HepG2 (cell line): ENCODE data around the gene CASKIN2. TPM values are rescaled to one million over a fixed set of nuclear protein-coding genes. Genes with fewer than 3 reads are reported as not detected.

ENCODE experiments used
- CCDC6 ChIP-seq: sonication (generic); formaldehyde crosslinking; IDR thresholded peaks from 2 replicates; pipeline ENCODE4 v1.8.1; 2022; ENCODE audit warnings: mild to moderate bottlenecking, missing genetic modification reagents, moderate library complexity
- CHD4 ChIP-seq: fragments of 200-600 bp; sonication (generic); IDR thresholded peaks from 2 replicates; pipeline ENCODE4 v1.7.0; 2017; ENCODE audit warnings: mild to moderate bottlenecking, low read length, borderline replicate concordance
- ETS1 ChIP-seq: sonication (generic); formaldehyde crosslinking; IDR thresholded peaks from 2 replicates; pipeline ENCODE4 v1.4.0; 2020; ENCODE audit warnings: missing genetic modification reagents
- GZF1 ChIP-seq: sonication (generic); formaldehyde crosslinking; IDR thresholded peaks from 2 replicates; pipeline ENCODE4 v1.5.1; 2020; ENCODE audit warnings: mild to moderate bottlenecking, missing genetic modification reagents
- HIC2 ChIP-seq: sonication (generic); formaldehyde crosslinking; IDR thresholded peaks from 2 replicates; pipeline ENCODE4 v1.9.0; 2022; ENCODE audit warnings: low read depth, missing genetic modification reagents
- MAFG ChIP-seq: sonication (generic); formaldehyde crosslinking; IDR thresholded peaks from 2 replicates; pipeline ENCODE4 v1.5.1; 2020; ENCODE audit warnings: mild to moderate bottlenecking, missing genetic modification reagents
- MLLT10 ChIP-seq: sonication (generic); formaldehyde crosslinking; IDR thresholded peaks from 2 replicates; pipeline ENCODE4 v1.4.0; 2020; ENCODE audit warnings: missing genetic modification reagents
- NCOA5 ChIP-seq: sonication (generic); formaldehyde crosslinking; IDR thresholded peaks from 2 replicates; pipeline ENCODE4 v1.4.0; 2020; ENCODE audit warnings: missing genetic modification reagents
- NR2C2 ChIP-seq: sonication (generic); formaldehyde crosslinking; IDR thresholded peaks from 2 replicates; pipeline ENCODE4 v1.4.0; 2020; ENCODE audit warnings: missing genetic modification reagents, mild to moderate bottlenecking, moderate library complexity, borderline replicate concordance
- PAWR ChIP-seq: sonication (generic); formaldehyde crosslinking; IDR thresholded peaks from 2 replicates; pipeline ENCODE4 v1.4.0; 2020; ENCODE audit warnings: missing genetic modification reagents, mild to moderate bottlenecking, borderline replicate concordance
- PAXIP1 ChIP-seq: sonication (generic); formaldehyde crosslinking; conservative IDR thresholded peaks from 2 replicates; pipeline ENCODE4 v1.4.0; 2020; ENCODE audit warnings: mild to moderate bottlenecking, missing genetic modification reagents, moderate library complexity
- PLRG1 ChIP-seq: fragments of 450-650 bp; conservative IDR thresholded peaks from 2 replicates; pipeline ENCODE4 v1.6.1; 2016
- SETDB1 ChIP-seq: sonication (generic); formaldehyde crosslinking; IDR thresholded peaks from 2 replicates; pipeline ENCODE4 v1.5.1; 2020; ENCODE audit warnings: missing genetic modification reagents, mild to moderate bottlenecking, borderline replicate concordance
- SRY ChIP-seq: sonication (generic); formaldehyde crosslinking; IDR thresholded peaks from 2 replicates; pipeline ENCODE4 v1.8.0; 2022; ENCODE audit warnings: mild to moderate bottlenecking, missing genetic modification reagents
- TGIF2 ChIP-seq: IDR thresholded peaks from 2 replicates; pipeline ENCODE4 v1.6.1; 2016; ENCODE audit warnings: control low read depth, missing compliant biosample characterization
- THAP11 ChIP-seq: IDR thresholded peaks from 2 replicates; pipeline ENCODE4 v1.6.1; 2016; ENCODE audit warnings: missing biosample characterization, missing genetic modification reagents
- ZBTB2 ChIP-seq: sonication (generic); formaldehyde crosslinking; IDR thresholded peaks from 2 replicates; pipeline ENCODE4 v1.8.0; 2022; ENCODE audit warnings: low read depth, missing genetic modification reagents
- ZGPAT ChIP-seq: IDR thresholded peaks from 2 replicates; pipeline ENCODE4 v1.6.1; 2016; ENCODE audit warnings: mild to moderate bottlenecking
- ZNF333 ChIP-seq: sonication (generic); formaldehyde crosslinking; IDR thresholded peaks from 2 replicates; pipeline ENCODE4 v1.4.0; 2020; ENCODE audit warnings: mild to moderate bottlenecking, missing genetic modification reagents, borderline replicate concordance
- ZNF558 ChIP-seq: sonication (generic); formaldehyde crosslinking; IDR thresholded peaks from 2 replicates; pipeline ENCODE4 v1.9.0; 2022; ENCODE audit warnings: mild to moderate bottlenecking, missing genetic modification reagents, borderline replicate concordance
- polyA plus RNA-seq, 8 experiments: library from polyadenylated mRNA; depleted of rRNA in 3 of 8; stranded (reverse) in 7 of 8; unstranded in 1 of 8; fragments of >200 nt; fragmentation: Illumina TruSeq in 4 of 8; extraction: Trizol in 4 of 8; gene quantifications; 2 replicates each; pipeline versions ENCODE4 v1.2.1 to v1.2.3, GENCODE V29; 2011 to 2016; ENCODE audit warnings: low read depth in 4 of 8, missing spikeins in 1 of 8, mixed read lengths in 1 of 8; ENCODE audit not compliant: insufficient read depth in 1 of 8
- total RNA-seq, 5 experiments: library from RNA; depleted of rRNA; stranded (reverse); fragments of >200 nt; fragmentation: Illumina TruSeq; extraction: Trizol; gene quantifications; 2 replicates each; pipeline ENCODE4 v1.2.3, GENCODE V29; 2016; ENCODE audit warnings: low read depth in 1 of 5

CASKIN2 gene
- total and polyA plus RNA-seq, 2 of the 13 experiments (the other 11 are each of a cell fraction or from before 2014, with no cell fraction given): 5.2 to 7.8 TPM

GRCh38 chr17:75515496-75516254 is at the start of gene CASKIN2 (continued):
- 0 out of 2 replicates have a peak, but pooled peaks have one; percentile 73 for TF ChIP-seq PAWR (CRISPR knock-in tag)
- TF ChIP-seq PLRG1: no peak
- TF ChIP-seq MLLT10: no peak
- peak; percentile 81 for TF ChIP-seq HIC2 (CRISPR knock-in tag)
- peak; percentile 36; the same call in 1 of the 2 replicates for TF ChIP-seq NR2C2 (CRISPR knock-in tag)
- peak; percentile 92 for TF ChIP-seq ZNF333 (CRISPR knock-in tag)
- TF ChIP-seq GZF1 (CRISPR knock-in tag): peak; percentile 92
- peak; percentile 87 for TF ChIP-seq ZBTB2 (CRISPR knock-in tag)
- TF ChIP-seq CCDC6: no peak; the same call in 1 of the 2 replicates
- peak; percentile 54 for TF ChIP-seq PAXIP1
- TF ChIP-seq ZNF558 (CRISPR knock-in tag): peak; percentile 98; the same call in 1 of the 2 replicates
- peak; percentile 96 for TF ChIP-seq SRY (CRISPR knock-in tag)
- TF ChIP-seq SETDB1 (CRISPR knock-in tag): 0 out of 2 replicates have a peak, but pooled peaks have one; percentile 66
- TF ChIP-seq NCOA5 (CRISPR knock-in tag): no peak; the same call in 1 of the 2 replicates
- TF ChIP-seq ZGPAT (CRISPR knock-in tag): peak; percentile 99
- 0 out of 2 replicates have a peak, but pooled peaks have one; percentile 69 for TF ChIP-seq MAFG (CRISPR knock-in tag)
- peak; percentile 91 for TF ChIP-seq TGIF2
- TF ChIP-seq ETS1 (CRISPR knock-in tag): peak; percentile 93
- TF ChIP-seq THAP11 (CRISPR knock-in tag): peak; percentile 28
- peak; percentile 39; the same call in 1 of the 2 replicates for TF ChIP-seq CHD4
